Measurements from ENCODE around the gene SHISA9.

GRCh38 chr16:13207151-13207550 is 305.8 kb downstream of the SHISA9 start:
- no peak for TF ChIP-seq CTCF (IDR thresholded peaks at IDR 0.05; ENCODE audit: low read depth, low read length)
- TF ChIP-seq EZH2phosphoT487 (IDR thresholded peaks at IDR 0.05; ENCODE audit: low read depth), result no peak
